ENCODE data around the gene NDFIP2.
"Not testable (repeated sequence)": the region's sequence is repeated elsewhere in the genome, so short reads cannot be mapped to it uniquely, and the experiment has no call there.

The NDFIP2 gene

DNA sequence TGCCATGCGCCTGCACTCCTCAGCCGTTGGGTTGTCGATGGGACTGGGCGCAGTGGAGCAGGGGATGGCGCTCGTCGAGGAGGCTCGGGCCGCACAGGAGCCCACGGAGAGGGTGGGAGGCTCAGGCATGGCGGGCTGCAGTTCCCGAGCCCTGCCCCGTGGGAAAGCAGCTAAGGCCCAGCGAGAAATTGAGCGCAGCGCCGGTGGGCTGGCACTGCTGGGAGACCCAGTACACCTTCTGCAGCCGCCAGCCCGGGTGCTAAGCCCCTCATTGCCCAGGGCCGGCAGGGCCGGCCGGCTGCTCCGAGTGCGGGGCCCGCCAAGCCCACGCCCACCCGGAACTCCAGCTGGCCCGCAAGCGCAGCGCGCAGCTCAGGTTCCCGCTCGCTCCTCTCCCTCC, 119.2 kb downstream of the NDFIP2 start:
- not testable (repeated sequence) for DNase-seq (ENCODE audit: low read depth)

DNA sequence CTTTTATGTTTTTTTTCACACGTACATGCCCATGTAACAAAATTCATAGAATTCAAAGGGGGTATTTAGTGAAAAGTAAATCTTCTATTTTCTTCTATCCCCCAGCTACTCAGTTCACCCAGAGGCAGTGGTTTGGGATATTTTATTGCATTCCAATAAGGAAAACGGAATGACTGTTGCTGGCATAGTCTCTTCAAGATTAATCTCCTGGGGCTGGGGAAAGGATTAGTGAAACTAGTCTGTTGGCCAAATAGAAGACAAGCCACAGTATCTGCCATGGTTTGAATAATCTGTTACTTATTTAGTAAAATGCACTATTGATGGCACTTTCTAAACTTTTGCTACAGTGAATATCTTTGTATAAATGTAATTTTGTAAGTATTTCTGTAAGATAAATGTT, 122.0 kb downstream of the NDFIP2 start:
- DNase-seq (ENCODE audit: low read depth): no peak

DNA sequence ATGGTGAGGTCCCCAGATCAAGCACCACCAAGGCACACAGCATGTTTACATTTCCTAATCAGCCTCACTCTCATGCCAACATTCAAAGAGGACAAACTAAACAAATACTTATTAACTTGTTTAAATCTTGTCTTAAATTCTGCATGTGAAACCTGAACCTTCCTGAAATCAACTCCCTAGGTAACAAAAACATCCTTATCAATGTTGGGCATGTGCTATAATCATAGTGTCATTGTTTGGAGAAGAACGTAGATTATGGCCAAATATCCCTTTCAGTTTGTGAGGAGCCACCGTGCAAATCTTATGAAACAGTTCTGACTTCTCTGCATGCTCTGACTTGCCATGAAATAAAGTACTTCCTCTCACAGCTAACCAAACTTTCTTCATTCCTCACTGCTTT, 123.8 kb downstream of the NDFIP2 start:
- DNase-seq (ENCODE audit: low read depth): no peak
